H1 (cell line): ENCODE measurements around the gene ZDHHC11. TPM values are rescaled to one million over a fixed set of nuclear protein-coding genes. Genes with fewer than 3 reads are reported as not detected.

Experiments
- CTCF ChIA-PET: fragments of 300-600 bp; sonication (Branson Sonifier 250); formaldehyde crosslinking; loops from one replicate; lab custom pipeline; 2021; ENCODE audit not compliant: partially characterized antibody; lab: Charles Lee
- POLR2A ChIA-PET: fragments of 300-600 bp; sonication (Branson Sonifier 250); formaldehyde crosslinking; loops from one replicate; lab custom pipeline; 2021; ENCODE audit warnings: inconsistent platforms; ENCODE audit not compliant: partially characterized antibody; lab: Charles Lee
- DNase-seq, 2 experiments: peaks; one replicate each; pipeline versions ENCODE4 v3.0.0 to v3.0.0-alpha.2; 2010 to 2022; ENCODE audit warnings: low spot score in 2 of 2, low read depth in 1 of 2, mixed read lengths in 1 of 2
- FAIRE-seq: peaks from 2 replicates; lab custom pipeline; 2011; peaks lifted over from hg19 to GRCh38; lab: Jason Lieb, UNC
- H2AFZ ChIP-seq: 2 replicates; pipeline ENCODE4 v1.8.1; 2012; ENCODE audit warnings: low read length, inconsistent platforms
- H2AK5ac ChIP-seq: 2 replicates; pipeline ENCODE4 v1.6.1; 2013; ENCODE audit warnings: low read depth, low read length
- H2BK120ac ChIP-seq: replicated peaks from 2 replicates; pipeline ENCODE3; 2013; ENCODE audit warnings: low read depth, low read length, inconsistent platforms
- H2BK12ac ChIP-seq: 2 replicates; pipeline ENCODE4 v1.6.1; 2013; ENCODE audit warnings: low read depth, low read length
- H2BK15ac ChIP-seq: 2 replicates; pipeline ENCODE4 v1.6.1; 2013; ENCODE audit warnings: low read length
- H2BK20ac ChIP-seq: 2 replicates; pipeline ENCODE4 v1.6.1; 2013; ENCODE audit warnings: low read length
- H2BK5ac ChIP-seq: 2 replicates; pipeline ENCODE4 v1.6.1; 2013; ENCODE audit warnings: low read depth, low read length
- H3K14ac ChIP-seq: 2 replicates; pipeline ENCODE4 v1.6.1; 2013; ENCODE audit warnings: inconsistent platforms; ENCODE audit not compliant: insufficient read length
- H3K18ac ChIP-seq: 2 replicates; pipeline ENCODE4 v1.6.1; 2013; ENCODE audit warnings: low read length; ENCODE audit errors: extremely low read depth
- H3K23ac ChIP-seq: 2 replicates; pipeline ENCODE4 v1.6.1; 2013; ENCODE audit warnings: inconsistent platforms; ENCODE audit not compliant: insufficient read length
- H3K23me2 ChIP-seq: 2 replicates; pipeline ENCODE4 v1.6.1; 2013; ENCODE audit warnings: low read depth, low read length
- H3K27ac ChIP-seq: 2 replicates; pipeline ENCODE4 v1.6.1; 2011; ENCODE audit warnings: low read depth, low read length, inconsistent platforms
- H3K27me3 ChIP-seq, 4 experiments: replicated peaks in 1 of 4; 1 replicate in 1 of 4; 2 replicates in 3 of 4; pipeline versions ENCODE4 v1.6.1 to v1.8.1; 2011 to 2013; ENCODE audit warnings: low read length in 3 of 4, mild to moderate bottlenecking in 3 of 4, inconsistent platforms in 2 of 4, mixed read lengths in 2 of 4, moderate library complexity in 1 of 4; ENCODE audit not compliant: control insufficient read depth in 3 of 4, insufficient read depth in 3 of 4; ENCODE audit errors: extremely low read depth in 1 of 4
- H3K36me3 ChIP-seq, 4 experiments: 2 replicates each; pipeline versions ENCODE4 v1.6.1 to v1.8.1; 2011 to 2013; ENCODE audit warnings: mild to moderate bottlenecking in 4 of 4, low read length in 3 of 4, moderate library complexity in 2 of 4, control low read depth in 1 of 4, inconsistent platforms in 1 of 4; ENCODE audit not compliant: insufficient read depth in 4 of 4, control insufficient read depth in 2 of 4
- H3K4ac ChIP-seq: replicated peaks from 2 replicates; pipeline ENCODE3; 2013; ENCODE audit warnings: low read length, low read depth, mixed read lengths, inconsistent platforms; ENCODE audit not compliant: insufficient read length
- H3K4me1 ChIP-seq, 4 experiments: replicated peaks in 1 of 4; 1 replicate in 1 of 4; 2 replicates in 3 of 4; pipeline versions ENCODE4 v1.6.1 to v1.8.1; 2011 to 2013; ENCODE audit warnings: low read length in 3 of 4, inconsistent platforms in 2 of 4, mixed read lengths in 1 of 4; ENCODE audit not compliant: insufficient read depth in 4 of 4, control insufficient read depth in 3 of 4
- H3K4me2 ChIP-seq, 2 experiments: 2 replicates each; pipeline versions ENCODE4 v1.6.1 to v1.8.1; 2011 to 2013; ENCODE audit warnings: low read depth in 2 of 2, low read length in 2 of 2, control low read depth in 1 of 2, inconsistent platforms in 1 of 2, mild to moderate bottlenecking in 1 of 2; ENCODE audit not compliant: insufficient read depth in 1 of 2
- H3K4me3 ChIP-seq, 4 experiments: fragments of 200-600, 300-600 bp in 1 of 4; sonication (generic), shearing (Covaris generic), sonication (Bioruptor Twin) in 1 of 4; 2 replicates each; pipeline versions ENCODE4 v1.5.1 to v1.8.1; 2011 to 2016; ENCODE audit warnings: low read length in 4 of 4, low read depth in 3 of 4, control low read depth in 2 of 4, inconsistent platforms in 2 of 4, mild to moderate bottlenecking in 2 of 4, mixed read lengths in 1 of 4, moderate library complexity in 1 of 4; ENCODE audit not compliant: insufficient read depth in 2 of 4; ENCODE audit errors: extremely low read depth in 1 of 4
- H3K56ac ChIP-seq: replicated peaks from 2 replicates; pipeline ENCODE3; 2013; ENCODE audit warnings: low read depth, mild to moderate bottlenecking, mixed read lengths, low read length, inconsistent platforms; ENCODE audit not compliant: insufficient read length
- H3K79me1 ChIP-seq: 2 replicates; pipeline ENCODE4 v1.6.1; 2013; ENCODE audit warnings: low read depth, low read length, control low read depth
- H3K79me2 ChIP-seq, 2 experiments: 2 replicates each; pipeline versions ENCODE4 v1.6.1 to v1.8.1; 2012 to 2013; ENCODE audit warnings: low read length in 2 of 2, mild to moderate bottlenecking in 2 of 2, inconsistent platforms in 1 of 2; ENCODE audit not compliant: insufficient read depth in 2 of 2, control insufficient read depth in 1 of 2
- H3K9ac ChIP-seq, 4 experiments: replicated peaks in 1 of 4; 1 replicate in 1 of 4; 2 replicates in 3 of 4; pipeline versions ENCODE4 v1.6.1 to v1.8.1; 2011 to 2013; ENCODE audit warnings: low read depth in 3 of 4, low read length in 3 of 4, control low read depth in 2 of 4, mild to moderate bottlenecking in 2 of 4, moderate library complexity in 2 of 4, inconsistent platforms in 1 of 4; ENCODE audit errors: extremely low read depth in 1 of 4
- H3K9me3 ChIP-seq, 2 experiments: 2 replicates each; pipeline versions ENCODE4 v1.6.1 to v1.8.1; 2012 to 2013; ENCODE audit warnings: mild to moderate bottlenecking in 2 of 2, moderate library complexity in 2 of 2, control low read depth in 1 of 2, inconsistent platforms in 1 of 2, low read depth in 1 of 2, low read length in 1 of 2, mixed read lengths in 1 of 2; ENCODE audit not compliant: insufficient read depth in 2 of 2
- H4K20me1 ChIP-seq, 2 experiments: replicated peaks in 1 of 2; 2 replicates each; pipeline versions ENCODE3 to v1.8.1; 2011 to 2013; ENCODE audit warnings: inconsistent platforms in 2 of 2, low read length in 2 of 2, mild to moderate bottlenecking in 1 of 2; ENCODE audit not compliant: insufficient read depth in 2 of 2, control insufficient read depth in 1 of 2
- H4K5ac ChIP-seq: 2 replicates; pipeline ENCODE4 v1.6.1; 2013; ENCODE audit warnings: low read length, low read depth, mixed read lengths, inconsistent platforms; ENCODE audit not compliant: insufficient read length
- H4K8ac ChIP-seq: 2 replicates; pipeline ENCODE4 v1.8.0; 2013; ENCODE audit warnings: mild to moderate bottlenecking, moderate library complexity, low read length, inconsistent platforms; ENCODE audit not compliant: insufficient read depth; ENCODE audit errors: extremely low read depth
- H4K91ac ChIP-seq: replicated peaks from 2 replicates; pipeline ENCODE3; 2013; ENCODE audit warnings: low read length, mixed read lengths, inconsistent platforms; ENCODE audit not compliant: insufficient read length
- ASH2L ChIP-seq: fragments of 200-600, 300-600 bp; sonication (generic); IDR thresholded peaks from one replicate; pipeline ENCODE4 v1.7.1; 2017; ENCODE audit warnings: low read length
- BACH1 ChIP-seq: IDR thresholded peaks from 2 replicates; pipeline ENCODE4 v1.6.1; 2012; ENCODE audit warnings: low read length, improper control_type of control experiment
- GABPA ChIP-seq: IDR thresholded peaks from 2 replicates; pipeline ENCODE4 v1.6.1; 2011; ENCODE audit warnings: mild to moderate bottlenecking, low read length, moderate library complexity, borderline replicate concordance; ENCODE audit not compliant: insufficient read depth
- RAD21 ChIP-seq, 2 experiments: IDR thresholded peaks in 1 of 2; conservative IDR thresholded peaks in 1 of 2; 2 replicates each; pipeline ENCODE4 v1.6.1; 2011; ENCODE audit warnings: low read depth in 2 of 2, low read length in 2 of 2, improper control_type of control experiment in 1 of 2, inconsistent platforms in 1 of 2, mild to moderate bottlenecking in 1 of 2, moderate library complexity in 1 of 2
- RFX5 ChIP-seq: IDR thresholded peaks from 2 replicates; pipeline ENCODE4 v1.6.1; 2011; ENCODE audit warnings: low read depth, low read length, improper control_type of control experiment, borderline replicate concordance
- RXRA ChIP-seq: IDR thresholded peaks from 2 replicates; pipeline ENCODE4 v1.6.1; 2011; ENCODE audit warnings: low read depth, mild to moderate bottlenecking, low read length, moderate library complexity; ENCODE audit not compliant: insufficient read depth
- SP4 ChIP-seq: IDR thresholded peaks from 2 replicates; pipeline ENCODE4 v1.6.1; 2012; ENCODE audit warnings: low read length, inconsistent platforms
- WGBS, 2 experiments: shearing (Covaris generic) in 1 of 2; methylation state at CpG; one replicate each; pipeline versions ENCODE4 v1.1.6 to v1.1.7; 2013 to 2015; ENCODE audit warnings: low lambda C conversion rate in 2 of 2, mixed read lengths in 2 of 2, inconsistent platforms in 1 of 2, low coverage in 1 of 2, missing lambda C conversion rate in 1 of 2; ENCODE audit not compliant: insufficient replicate concordance in 2 of 2, insufficient coverage in 1 of 2, insufficient read length in 1 of 2; ENCODE audit errors: extremely low coverage in 1 of 2, missing lambda C conversion rate in 1 of 2; 5-methylcytosine and 5-hydroxymethylcytosine counted together
- polyA plus RNA-seq, 7 experiments: library from polyadenylated mRNA; depleted of rRNA in 3 of 7; stranded (reverse) in 5 of 7; unstranded in 2 of 7; fragments of >200 nt in 5 of 7; fragments of 200-250 nt in 2 of 7; gene quantifications; 1 replicate in 5 of 7; 2 replicates in 1 of 7; 4 replicates in 1 of 7; pipeline versions ENCODE4 v1.2.1 to v1.2.3, GENCODE V29; 2011 to 2013; ENCODE audit warnings: missing spikeins in 2 of 7, mixed read lengths in 2 of 7
- total RNA-seq: library from RNA; stranded (reverse); fragmentation: NEBNext Ultra II Directional; extraction: Animal tissue kit (Norgen Biotek cat#: 25700); gene quantifications from 2 replicates; pipeline ENCODE4 v1.2.1, GENCODE V29; 2021
- TF ChIP-seq, protein P1 (sequence below): IDR thresholded peaks from 2 replicates; pipeline ENCODE4 v1.6.1; 2011; ENCODE audit warnings: low read length, improper control_type of control experiment
- TF ChIP-seq, protein P2 (sequence below): IDR thresholded peaks from 2 replicates; pipeline ENCODE4 v1.6.1; 2012; ENCODE audit warnings: low read length, inconsistent platforms

The ZDHHC11 gene
- total and polyA plus RNA-seq, 2 of the 8 experiments (the other 6 are each of a cell fraction or from before 2014, with no cell fraction given) = 4.7 to 16.6 TPM

DNA sequence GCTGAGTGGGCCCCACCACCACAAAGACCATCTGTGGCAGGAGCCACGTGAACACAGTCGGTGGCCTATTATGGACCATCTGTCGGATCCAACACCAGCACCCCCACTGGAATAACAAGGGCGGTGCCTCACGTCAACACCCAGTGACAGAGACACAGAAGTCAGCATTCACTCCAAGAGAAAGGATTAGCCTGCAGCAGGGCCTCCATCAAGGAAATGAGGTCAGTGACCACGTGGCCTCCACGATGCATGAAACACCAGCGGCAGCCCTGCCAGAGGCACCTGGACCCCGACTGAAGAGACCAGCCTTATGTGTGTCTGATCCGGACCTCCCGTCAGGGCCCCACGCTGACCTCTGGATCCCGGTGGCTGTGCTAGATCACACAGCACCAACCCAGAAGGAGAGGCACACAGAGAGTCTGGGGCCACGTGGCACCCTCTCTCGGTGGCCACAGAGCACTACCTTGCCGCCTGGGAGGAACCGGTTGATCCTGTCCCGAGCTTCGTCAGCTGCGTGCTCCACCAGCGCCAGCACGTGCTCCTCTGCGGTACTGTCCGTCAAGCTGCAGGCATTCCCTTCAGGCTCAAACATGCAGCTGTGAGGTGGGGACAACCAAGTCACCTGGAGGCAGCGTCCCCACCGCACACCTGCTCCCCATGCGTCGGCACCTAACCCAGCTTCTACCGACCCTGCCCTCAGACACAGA lies 32.8 kb upstream of the ZDHHC11 start:
- Histone ChIP-seq H3K4me3 (no peak overlapping the region), H3K4ac (peak overlapping the region; percentile 10), H3K23ac (no peak overlapping the region), H3K79me1 (peaks cover 24% of the 10 kb centered on the region), H4K5ac (no peak overlapping the region), H3K9ac (no peak overlapping the region), H3K4me1 (no peaks in the 10 kb centered on the region), H2AFZ (no peak overlapping the region), H2BK5ac (no peak overlapping the region), H4K8ac (no peak overlapping the region), H2BK120ac (no peak overlapping the region), H3K27me3 (no peaks in the 10 kb centered on the region; a peak in 1 of 7 replicates), H3K79me2 (peaks cover 0 to 50% of the 10 kb centered on the region in 2 experiments; a peak in 3 of 4 replicates), H2BK20ac (no peak overlapping the region), H2AK5ac (no peak overlapping the region), H3K56ac (no peak overlapping the region), H4K20me1 (peaks cover 24 to 40% of the 10 kb centered on the region in 2 experiments), H2BK12ac (no peak overlapping the region), H4K91ac (no peak overlapping the region), H3K36me3 (peaks cover 43 to 80% (median 76%) of the 10 kb centered on the region in 4 experiments), H3K23me2 (peaks cover 5% of the 10 kb centered on the region; the same call in 1 of the 2 replicates), H3K9me3 (no peaks in the 10 kb centered on the region; a peak in 1 of 4 replicates), H3K27ac (no peak overlapping the region), H2BK15ac (no peak overlapping the region), H3K14ac (no peak overlapping the region), H3K4me2 (no peak overlapping the region), H3K18ac (no peak overlapping the region)
- DNase-seq = no peak
- POLR2A ChIA-PET = interaction anchor here (1.1 to 1.5 kb wide), 3 partner anchors 9 to 37 kb away, joined by 3 to 4 read pairs (median 4); partner anchors contain the start of genes BRD9 and TRIP13
- no peak for FAIRE-seq
- WGBS, 2 experiments = 93% methylated on average over 29 of the region's 29 CpGs; no CpG with 5 or more reads in 1 of the 2 experiments
- CTCF ChIA-PET = interaction anchor here (1.2 kb wide), 1 partner anchor 19 kb away, joined by 4 read pairs; no protein-coding TSS in a partner anchor
- no peak for TF ChIP-seq RFX5
- no peak for TF ChIP-seq RAD21 (IDR thresholded peaks at IDR 0.05 in 1 of 2, conservative IDR thresholded peaks at IDR 0.05 in 1 of 2; ENCODE audit: low read depth in 2 of 2, low read length in 2 of 2)
- no peak for TF ChIP-seq ASH2L
- TF ChIP-seq, protein P1, sequence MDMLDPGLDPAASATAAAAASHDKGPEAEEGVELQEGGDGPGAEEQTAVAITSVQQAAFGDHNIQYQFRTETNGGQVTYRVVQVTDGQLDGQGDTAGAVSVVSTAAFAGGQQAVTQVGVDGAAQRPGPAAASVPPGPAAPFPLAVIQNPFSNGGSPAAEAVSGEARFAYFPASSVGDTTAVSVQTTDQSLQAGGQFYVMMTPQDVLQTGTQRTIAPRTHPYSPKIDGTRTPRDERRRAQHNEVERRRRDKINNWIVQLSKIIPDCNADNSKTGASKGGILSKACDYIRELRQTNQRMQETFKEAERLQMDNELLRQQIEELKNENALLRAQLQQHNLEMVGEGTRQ = no peak
- TF ChIP-seq GABPA = no peak
- TF ChIP-seq, protein P2, sequence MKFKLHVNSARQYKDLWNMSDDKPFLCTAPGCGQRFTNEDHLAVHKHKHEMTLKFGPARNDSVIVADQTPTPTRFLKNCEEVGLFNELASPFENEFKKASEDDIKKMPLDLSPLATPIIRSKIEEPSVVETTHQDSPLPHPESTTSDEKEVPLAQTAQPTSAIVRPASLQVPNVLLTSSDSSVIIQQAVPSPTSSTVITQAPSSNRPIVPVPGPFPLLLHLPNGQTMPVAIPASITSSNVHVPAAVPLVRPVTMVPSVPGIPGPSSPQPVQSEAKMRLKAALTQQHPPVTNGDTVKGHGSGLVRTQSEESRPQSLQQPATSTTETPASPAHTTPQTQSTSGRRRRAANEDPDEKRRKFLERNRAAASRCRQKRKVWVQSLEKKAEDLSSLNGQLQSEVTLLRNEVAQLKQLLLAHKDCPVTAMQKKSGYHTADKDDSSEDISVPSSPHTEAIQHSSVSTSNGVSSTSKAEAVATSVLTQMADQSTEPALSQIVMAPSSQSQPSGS = no peak
- no peak for TF ChIP-seq SP4
- TF ChIP-seq RXRA = no peak
- TF ChIP-seq BACH1 = no peak
